Caco-2 (cell line): ENCODE results near the gene BTNL3. TPM values are rescaled to one million over a fixed set of nuclear protein-coding genes. Genes with fewer than 3 reads are reported as not detected.

Experiments
- BruUV-seq: library from RNA; stranded (reverse); fragments of 400-500 nt; replicated peaks from 2 replicates; lab custom pipeline; 2021; lab: Mats Ljungman, UMichigan
- CTCF ChIA-PET: fragments of 300-600 bp; sonication (Branson Sonifier 250); formaldehyde crosslinking; loops from one replicate; lab custom pipeline; 2022; ENCODE audit warnings: antibody characterized with exemption; lab: Charles Lee
- POLR2A ChIA-PET: fragments of 300-600 bp; sonication (Branson Sonifier 250); formaldehyde crosslinking; loops from one replicate; lab custom pipeline; 2022; ENCODE audit warnings: antibody characterized with exemption; lab: Charles Lee
- DNase-seq, 2 experiments: peaks; one replicate each; pipeline versions ENCODE4 v3.0.0 to v3.0.0-alpha.2; 2020 to 2022
- H3K27me3 ChIP-seq: replicated peaks from 2 replicates; pipeline ENCODE4 v1.6.0; 2011; ENCODE audit warnings: low read length; ENCODE audit not compliant: control insufficient read depth, insufficient read depth
- H3K36me3 ChIP-seq: 2 replicates; pipeline ENCODE4 v1.5.1; 2011; ENCODE audit warnings: low read length; ENCODE audit not compliant: control insufficient read depth, insufficient read depth
- H3K4me1 ChIP-seq: fragments of 250-450 bp; sonication (Bioruptor Pico); 2 replicates; pipeline ENCODE4 v1.5.1; 2020; ENCODE audit warnings: mild to moderate bottlenecking
- H3K4me3 ChIP-seq: 2 replicates; pipeline ENCODE4 v1.5.1; 2011; ENCODE audit warnings: low read depth, mild to moderate bottlenecking, control low read depth, low read length
- H3K9me3 ChIP-seq: fragments of 250-450 bp; sonication (Bioruptor Pico); 2 replicates; pipeline ENCODE4 v1.5.1; 2020; ENCODE audit warnings: mild to moderate bottlenecking, moderate library complexity
- H3K27ac Mint-ChIP-seq: one replicate; pipeline ENCODE4 v1.8.0; 2022; ENCODE audit warnings: mixed read lengths; ENCODE audit not compliant: unreplicated experiment
- H3K27me3 Mint-ChIP-seq: one replicate; pipeline ENCODE4 v1.8.0; 2022; ENCODE audit warnings: mixed read lengths; ENCODE audit not compliant: insufficient read depth, unreplicated experiment
- H3K36me3 Mint-ChIP-seq: one replicate; pipeline ENCODE4 v1.8.0; 2022; ENCODE audit warnings: mild to moderate bottlenecking, mixed read lengths; ENCODE audit not compliant: insufficient read depth, unreplicated experiment
- H3K4me1 Mint-ChIP-seq: one replicate; pipeline ENCODE4 v1.8.0; 2022; ENCODE audit warnings: low read depth, mixed read lengths; ENCODE audit not compliant: unreplicated experiment
- H3K4me3 Mint-ChIP-seq: one replicate; pipeline ENCODE4 v1.8.0; 2022; ENCODE audit warnings: mild to moderate bottlenecking, moderate library complexity, mixed read lengths; ENCODE audit not compliant: unreplicated experiment
- H3K9me3 Mint-ChIP-seq: one replicate; pipeline ENCODE4 v1.8.0; 2022; ENCODE audit warnings: mixed read lengths; ENCODE audit not compliant: unreplicated experiment
- intact Hi-C: fragments of 100-400 bp; cut with micrococcal nuclease; formaldehyde crosslinking; loops from one replicate; pipeline ENCODE4 v1.10.0; 2022; ENCODE audit not compliant: unreplicated experiment
- total RNA-seq: library from RNA; stranded (reverse); gene quantifications from 2 replicates; pipeline ENCODE4 v1.2.3, GENCODE V29; 2022
- TF ChIP-seq, protein P1 (sequence below), 2 experiments: fragments of 200-600 bp in 1 of 2; IDR thresholded peaks; 1 replicate in 1 of 2; 2 replicates in 1 of 2; pipeline versions ENCODE4 v1.5.1 to v1.8.0; 2011 to 2022; ENCODE audit warnings: antibody characterized with exemption in 1 of 2, control low read depth in 1 of 2, inconsistent platforms in 1 of 2, low read depth in 1 of 2, low read length in 1 of 2, mild to moderate bottlenecking in 1 of 2, moderate library complexity in 1 of 2; ENCODE audit not compliant: insufficient read depth in 1 of 2, severe bottlenecking in 1 of 2, unreplicated experiment in 1 of 2

BTNL3 gene
- total RNA-seq, 1 experiment from 2014 or later: not detected

DNA sequence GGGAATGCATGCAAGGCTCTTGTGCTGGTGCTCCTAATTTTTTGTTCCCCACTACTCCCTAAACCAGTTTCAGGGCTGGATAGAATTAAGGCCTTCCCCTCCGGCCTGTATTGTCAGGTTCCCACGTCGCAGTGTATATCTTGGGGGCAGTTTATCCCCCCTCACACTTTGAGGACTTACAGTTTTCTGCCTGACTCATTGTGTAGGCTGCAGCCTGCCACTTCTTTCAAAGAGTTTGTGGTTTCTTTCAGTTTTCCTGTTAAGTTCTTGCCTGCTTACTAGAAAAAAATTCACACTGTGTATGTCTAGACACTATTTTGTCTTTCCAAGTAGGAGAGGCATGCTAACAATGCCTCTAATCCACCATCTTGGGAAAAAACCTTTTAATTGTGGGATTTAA is 28.4 kb upstream of the BTNL3 start:
- Histone ChIP-seq H3K9me3 (no peaks in the 10 kb centered on the region), H3K36me3 (no peaks in the 10 kb centered on the region), H3K4me3 (no peak overlapping the region), H3K27me3 (no peaks in the 10 kb centered on the region), H3K4me1 (no peaks in the 10 kb centered on the region)
- ChIA-PET POLR2A (no interaction called here), CTCF (no interaction called here)
- BruUV-seq: no TSS peak
- H3K4me3 Mint-ChIP-seq: no peak overlapping the region
- peaks cover 5% of the 10 kb centered on the region for H3K4me1 Mint-ChIP-seq
- no peak for DNase-seq
- intact Hi-C loops: no loop called here
- TF ChIP-seq, protein P1, sequence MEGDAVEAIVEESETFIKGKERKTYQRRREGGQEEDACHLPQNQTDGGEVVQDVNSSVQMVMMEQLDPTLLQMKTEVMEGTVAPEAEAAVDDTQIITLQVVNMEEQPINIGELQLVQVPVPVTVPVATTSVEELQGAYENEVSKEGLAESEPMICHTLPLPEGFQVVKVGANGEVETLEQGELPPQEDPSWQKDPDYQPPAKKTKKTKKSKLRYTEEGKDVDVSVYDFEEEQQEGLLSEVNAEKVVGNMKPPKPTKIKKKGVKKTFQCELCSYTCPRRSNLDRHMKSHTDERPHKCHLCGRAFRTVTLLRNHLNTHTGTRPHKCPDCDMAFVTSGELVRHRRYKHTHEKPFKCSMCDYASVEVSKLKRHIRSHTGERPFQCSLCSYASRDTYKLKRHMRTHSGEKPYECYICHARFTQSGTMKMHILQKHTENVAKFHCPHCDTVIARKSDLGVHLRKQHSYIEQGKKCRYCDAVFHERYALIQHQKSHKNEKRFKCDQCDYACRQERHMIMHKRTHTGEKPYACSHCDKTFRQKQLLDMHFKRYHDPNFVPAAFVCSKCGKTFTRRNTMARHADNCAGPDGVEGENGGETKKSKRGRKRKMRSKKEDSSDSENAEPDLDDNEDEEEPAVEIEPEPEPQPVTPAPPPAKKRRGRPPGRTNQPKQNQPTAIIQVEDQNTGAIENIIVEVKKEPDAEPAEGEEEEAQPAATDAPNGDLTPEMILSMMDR (IDR thresholded peaks at IDR 0.05; ENCODE audit: insufficient read depth in 1 of 2, low read depth in 1 of 2, low read length in 1 of 2, severe bottlenecking in 1 of 2, unreplicated experiment in 1 of 2): no peak
- H3K36me3 Mint-ChIP-seq: no peaks in the 10 kb centered on the region
- peaks cover 11% of the 10 kb centered on the region for H3K9me3 Mint-ChIP-seq
- H3K27me3 Mint-ChIP-seq: no peaks in the 10 kb centered on the region
- H3K27ac Mint-ChIP-seq: no peak overlapping the region

DNA sequence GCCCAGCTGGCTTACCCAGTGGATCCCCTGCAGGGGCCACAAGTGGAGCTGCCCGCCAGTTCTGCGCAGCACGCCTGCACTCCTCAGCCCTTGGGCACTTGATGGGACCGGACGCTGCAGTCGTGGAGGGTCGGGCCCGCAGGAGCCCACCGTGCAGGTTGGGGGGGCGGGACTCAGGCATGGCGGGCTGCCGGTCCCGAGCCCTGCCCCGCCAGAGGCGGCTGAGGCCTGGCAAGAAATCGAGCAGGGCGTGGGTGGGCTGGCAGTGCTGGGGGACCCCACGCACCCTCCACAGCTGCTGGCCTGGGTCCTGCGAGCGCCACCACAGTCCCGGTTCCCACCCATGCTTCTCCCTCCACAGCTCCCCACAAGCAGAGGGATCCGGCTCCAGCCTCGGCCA is 19.2 kb upstream of the BTNL3 start:
- no TSS peak for BruUV-seq
- Histone ChIP-seq H3K27me3 (no peaks in the 10 kb centered on the region), H3K9me3 (peaks cover 29% of the 10 kb centered on the region), H3K4me3 (no peak overlapping the region), H3K36me3 (no peaks in the 10 kb centered on the region), H3K4me1 (peaks cover 12% of the 10 kb centered on the region)
- Mint-ChIP-seq H3K4me1 (peaks cover 14% of the 10 kb centered on the region), H3K4me3 (no peak overlapping the region), H3K27ac (no peak overlapping the region), H3K9me3 (peaks cover 45% of the 10 kb centered on the region), H3K27me3 (no peaks in the 10 kb centered on the region), H3K36me3 (no peaks in the 10 kb centered on the region)
- no peak for DNase-seq
- ChIA-PET CTCF (no interaction called here), POLR2A (no interaction called here)
- TF ChIP-seq, protein P1 (IDR thresholded peaks at IDR 0.05; ENCODE audit: insufficient read depth in 1 of 2, low read depth in 1 of 2, low read length in 1 of 2, severe bottlenecking in 1 of 2, unreplicated experiment in 1 of 2): no peak
- intact Hi-C loops: no loop called here

DNA sequence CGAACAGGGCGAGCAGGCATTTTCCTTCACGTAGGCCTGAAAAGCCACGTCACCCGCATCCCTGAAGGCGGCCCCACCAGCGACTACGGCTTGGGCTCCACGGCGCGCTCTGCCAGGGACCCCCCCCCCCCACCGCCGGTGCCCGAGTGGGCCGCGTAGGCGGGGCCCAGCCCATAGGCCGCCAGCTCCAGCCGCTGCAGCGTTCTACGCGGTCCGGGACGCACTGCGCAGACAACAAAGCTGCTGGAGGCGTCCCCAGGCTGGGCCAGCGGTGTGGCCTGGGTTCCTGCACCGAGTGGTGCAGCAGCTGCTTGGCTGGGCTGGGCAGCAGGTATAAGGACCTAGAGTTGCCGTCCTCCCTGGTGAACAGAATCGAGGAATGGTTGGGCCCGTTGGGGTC is 18.3 kb upstream of the BTNL3 start:
- peaks cover 31% of the 10 kb centered on the region for H3K9me3 ChIP-seq
- H3K27me3 ChIP-seq: no peaks in the 10 kb centered on the region
- DNase-seq: no peak
- peak overlapping the region; percentile 82 for H3K27ac Mint-ChIP-seq
- no peaks in the 10 kb centered on the region for H3K36me3 ChIP-seq
- H3K4me3 ChIP-seq: no peak overlapping the region
- H3K4me1 ChIP-seq: peaks cover 16% of the 10 kb centered on the region
- H3K4me1 Mint-ChIP-seq: peaks cover 14% of the 10 kb centered on the region
- no peak overlapping the region for H3K4me3 Mint-ChIP-seq
- TF ChIP-seq, protein P1 (IDR thresholded peaks at IDR 0.05; ENCODE audit: insufficient read depth in 1 of 2, low read depth in 1 of 2, low read length in 1 of 2, severe bottlenecking in 1 of 2, unreplicated experiment in 1 of 2): no peak
- intact Hi-C loops: no loop called here
- H3K36me3 Mint-ChIP-seq: no peaks in the 10 kb centered on the region
- ChIA-PET POLR2A (no interaction called here), CTCF (no interaction called here)
- BruUV-seq: no TSS peak
- H3K27me3 Mint-ChIP-seq: no peaks in the 10 kb centered on the region
- H3K9me3 Mint-ChIP-seq: peaks cover 50% of the 10 kb centered on the region
